ENCODE results near the gene PYROXD2. TPM values are rescaled to one million over a fixed set of nuclear protein-coding genes. Genes with fewer than 3 reads are reported as not detected.

Gene PYROXD2
- total RNA-seq (2021) (7.0 to 8.6 TPM (median 8.1 TPM) in 3 replicates), Bru-seq, nascent RNA (percentile 57 among the genes with signal in this experiment)
- long read RNA-seq, experiment 1, partial matches to known transcripts: 7 of 18 reads
- long read RNA-seq, experiment 1, other reads (novel, unspliced or antisense): 9 of 18 reads
- long read RNA-seq, experiment 2, partial matches to known transcripts: 0 of 4 reads
- long read RNA-seq, experiment 2, other reads (novel, unspliced or antisense): 4 of 4 reads
- long read RNA-seq, experiment 3, partial matches to known transcripts: 1 of 5 reads
- long read RNA-seq, experiment 3, other reads (novel, unspliced or antisense): 4 of 5 reads

DNA sequence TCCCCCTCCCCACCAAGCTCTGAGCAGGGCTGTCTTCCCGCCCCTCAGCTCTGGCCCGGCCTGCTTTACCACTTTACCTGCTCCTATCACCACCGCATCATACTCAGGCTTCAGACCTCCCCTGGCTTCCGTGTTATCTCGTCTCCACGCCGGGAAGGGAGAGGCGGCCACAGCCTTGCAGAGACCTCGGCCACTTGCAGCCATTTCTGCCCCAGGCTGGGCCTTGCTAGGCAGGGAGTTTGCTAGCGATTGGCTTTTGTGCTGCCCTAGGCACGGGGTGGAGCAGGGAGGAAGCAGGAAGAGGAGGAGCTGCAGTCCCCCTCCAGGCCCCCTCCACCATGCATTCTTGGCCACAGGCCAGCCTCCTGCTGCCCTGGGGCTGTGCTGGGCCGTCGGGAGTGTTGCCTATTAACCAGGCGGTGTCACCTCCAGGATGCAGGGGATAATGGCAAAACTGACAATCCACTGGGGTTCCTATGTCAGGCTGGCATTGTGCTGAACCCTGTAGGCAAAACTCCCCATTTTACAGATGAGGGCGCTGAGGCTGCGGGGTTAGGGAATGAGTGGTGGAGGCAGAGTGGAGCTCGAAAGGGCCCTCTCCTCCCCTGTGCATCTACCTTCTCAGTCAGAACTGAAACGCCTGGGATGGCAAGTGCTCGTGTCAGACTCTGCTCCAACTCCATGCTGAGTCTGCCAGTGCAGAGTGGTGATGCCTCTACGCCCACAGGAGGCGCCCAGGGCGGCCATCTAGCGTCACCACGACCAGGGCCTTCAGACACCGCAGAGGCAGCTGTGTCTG is at the start of gene PYROXD2:
Gene PYROXD2 (minus strand): TSS at position 251 of the 799 bp plus-strand sequence. CDS start 47 bp downstream, at position 204.
- Mint-ChIP-seq H3K36me3 (peaks cover 3% of the 10 kb centered on the region; the same call in 1 of the 2 replicates), H3K27me3 (ENCODE audit: low read depth) (no peaks in the 10 kb centered on the region), H3K9me3 (no peaks in the 10 kb centered on the region), H3K4me3 (peak within 1 kb of the TSS; percentile 83), H3K27ac (peak within 1 kb of the TSS; percentile 92), H3K4me1 (peaks cover 15% of the 10 kb centered on the region)
- peak; percentile 78 for DNase-seq (ENCODE audit: low spot score)
- CTCF ChIA-PET: interaction anchor here (1.2 to 2.8 kb wide), 6 partner anchors 8 to 106 kb away, joined by 3 to 23 read pairs (median 12); no protein-coding TSS in a partner anchor
- TF ChIP-seq TP53 (CRISPR knock-in tag; IDR thresholded peaks at IDR 0.05) (no peak), E2F5 (CRISPR knock-in tag; IDR thresholded peaks at IDR 0.05) (no peak), TEAD4 (CRISPR knock-in tag; IDR thresholded peaks at IDR 0.05) (no peak), GRHL2 (CRISPR knock-in tag; IDR thresholded peaks at IDR 0.05; ENCODE audit: insufficient replicate concordance, severe bottlenecking) (no peak), PRRX2 (CRISPR knock-in tag; IDR thresholded peaks at IDR 0.05) (no peak), SMAD3 (CRISPR knock-in tag; IDR thresholded peaks at IDR 0.05; ENCODE audit: borderline replicate concordance) (peak; percentile 57; the same call in 1 of the 2 replicates), CBFB (CRISPR knock-in tag; IDR thresholded peaks at IDR 0.05; ENCODE audit: low read depth) (no peak), GTF2I (CRISPR knock-in tag; conservative IDR thresholded peaks at IDR 0.05) (0 out of 2 replicates have a peak, but pooled peaks have one; percentile 61), SP1 (CRISPR knock-in tag; conservative IDR thresholded peaks at IDR 0.05) (peak; percentile 60; the same call in 1 of the 2 replicates), ZBTB21 (CRISPR knock-in tag; IDR thresholded peaks at IDR 0.05; ENCODE audit: borderline replicate concordance) (0 out of 2 replicates have a peak, but pooled peaks have one; percentile 15), ZNF121 (CRISPR knock-in tag; IDR thresholded peaks at IDR 0.05) (no peak), NR1H2 (CRISPR knock-in tag; IDR thresholded peaks at IDR 0.05) (no peak), ZNF219 (CRISPR knock-in tag; IDR thresholded peaks at IDR 0.05; ENCODE audit: borderline replicate concordance) (no peak), KAT7 (CRISPR knock-in tag; IDR thresholded peaks at IDR 0.05; ENCODE audit: borderline replicate concordance) (no peak), TEAD1 (CRISPR knock-in tag; IDR thresholded peaks at IDR 0.05) (peak; percentile 86; the same call in 1 of the 2 replicates), ZNF416 (CRISPR knock-in tag; IDR thresholded peaks at IDR 0.05) (no peak), NFE2L1 (CRISPR knock-in tag; IDR thresholded peaks at IDR 0.05) (no peak), FOXP4 (CRISPR knock-in tag; IDR thresholded peaks at IDR 0.05) (0 out of 2 replicates have a peak, but pooled peaks have one; percentile 46)
- TF ChIP-seq, protein P1, sequence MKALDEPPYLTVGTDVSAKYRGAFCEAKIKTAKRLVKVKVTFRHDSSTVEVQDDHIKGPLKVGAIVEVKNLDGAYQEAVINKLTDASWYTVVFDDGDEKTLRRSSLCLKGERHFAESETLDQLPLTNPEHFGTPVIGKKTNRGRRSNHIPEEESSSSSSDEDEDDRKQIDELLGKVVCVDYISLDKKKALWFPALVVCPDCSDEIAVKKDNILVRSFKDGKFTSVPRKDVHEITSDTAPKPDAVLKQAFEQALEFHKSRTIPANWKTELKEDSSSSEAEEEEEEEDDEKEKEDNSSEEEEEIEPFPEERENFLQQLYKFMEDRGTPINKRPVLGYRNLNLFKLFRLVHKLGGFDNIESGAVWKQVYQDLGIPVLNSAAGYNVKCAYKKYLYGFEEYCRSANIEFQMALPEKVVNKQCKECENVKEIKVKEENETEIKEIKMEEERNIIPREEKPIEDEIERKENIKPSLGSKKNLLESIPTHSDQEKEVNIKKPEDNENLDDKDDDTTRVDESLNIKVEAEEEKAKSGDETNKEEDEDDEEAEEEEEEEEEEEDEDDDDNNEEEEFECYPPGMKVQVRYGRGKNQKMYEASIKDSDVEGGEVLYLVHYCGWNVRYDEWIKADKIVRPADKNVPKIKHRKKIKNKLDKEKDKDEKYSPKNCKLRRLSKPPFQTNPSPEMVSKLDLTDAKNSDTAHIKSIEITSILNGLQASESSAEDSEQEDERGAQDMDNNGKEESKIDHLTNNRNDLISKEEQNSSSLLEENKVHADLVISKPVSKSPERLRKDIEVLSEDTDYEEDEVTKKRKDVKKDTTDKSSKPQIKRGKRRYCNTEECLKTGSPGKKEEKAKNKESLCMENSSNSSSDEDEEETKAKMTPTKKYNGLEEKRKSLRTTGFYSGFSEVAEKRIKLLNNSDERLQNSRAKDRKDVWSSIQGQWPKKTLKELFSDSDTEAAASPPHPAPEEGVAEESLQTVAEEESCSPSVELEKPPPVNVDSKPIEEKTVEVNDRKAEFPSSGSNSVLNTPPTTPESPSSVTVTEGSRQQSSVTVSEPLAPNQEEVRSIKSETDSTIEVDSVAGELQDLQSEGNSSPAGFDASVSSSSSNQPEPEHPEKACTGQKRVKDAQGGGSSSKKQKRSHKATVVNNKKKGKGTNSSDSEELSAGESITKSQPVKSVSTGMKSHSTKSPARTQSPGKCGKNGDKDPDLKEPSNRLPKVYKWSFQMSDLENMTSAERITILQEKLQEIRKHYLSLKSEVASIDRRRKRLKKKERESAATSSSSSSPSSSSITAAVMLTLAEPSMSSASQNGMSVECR (CRISPR knock-in tag; IDR thresholded peaks at IDR 0.05; ENCODE audit: borderline replicate concordance): no peak
- TF ChIP-seq, protein P2, sequence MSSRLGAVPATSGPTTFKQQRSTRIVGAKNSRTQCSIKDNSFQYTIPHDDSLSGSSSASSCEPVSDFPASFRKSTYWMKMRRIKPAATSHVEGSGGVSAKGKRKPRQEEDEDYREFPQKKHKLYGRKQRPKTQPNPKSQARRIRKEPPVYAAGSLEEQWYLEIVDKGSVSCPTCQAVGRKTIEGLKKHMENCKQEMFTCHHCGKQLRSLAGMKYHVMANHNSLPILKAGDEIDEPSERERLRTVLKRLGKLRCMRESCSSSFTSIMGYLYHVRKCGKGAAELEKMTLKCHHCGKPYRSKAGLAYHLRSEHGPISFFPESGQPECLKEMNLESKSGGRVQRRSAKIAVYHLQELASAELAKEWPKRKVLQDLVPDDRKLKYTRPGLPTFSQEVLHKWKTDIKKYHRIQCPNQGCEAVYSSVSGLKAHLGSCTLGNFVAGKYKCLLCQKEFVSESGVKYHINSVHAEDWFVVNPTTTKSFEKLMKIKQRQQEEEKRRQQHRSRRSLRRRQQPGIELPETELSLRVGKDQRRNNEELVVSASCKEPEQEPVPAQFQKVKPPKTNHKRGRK (CRISPR knock-in tag; IDR thresholded peaks at IDR 0.05; ENCODE audit: borderline replicate concordance): no peak
- POLR2A ChIA-PET: interaction anchor here (0.8 to 1.1 kb wide), 2 partner anchors 9 to 213 kb away, joined by 3 read pairs; no protein-coding TSS in a partner anchor
- peak; percentile 95 for ATAC-seq

All from WTC11 (cell line).